Fibroblast of lung (primary cell): ENCODE results near the gene TYW3. TPM values are rescaled to one million over a fixed set of nuclear protein-coding genes. Genes with fewer than 3 reads are reported as not detected.

ENCODE experiments used
- DNase-seq, 2 donors: peaks; one replicate each; pipeline versions ENCODE4 v3.0.0 to v3.0.0-alpha.2; 2010; ENCODE audit warnings: low read depth in 2 of 2
- H2AFZ ChIP-seq: 2 replicates; pipeline ENCODE4 v1.5.1; 2012; ENCODE audit warnings: low read length, control low read depth, inconsistent platforms
- H3K27ac ChIP-seq: 2 replicates; pipeline ENCODE4 v1.5.1; 2011; ENCODE audit warnings: low read length, control low read depth; ENCODE audit not compliant: insufficient read depth
- H3K27me3 ChIP-seq: 2 replicates; pipeline ENCODE4 v1.5.1; 2011; ENCODE audit warnings: mild to moderate bottlenecking, low read length; ENCODE audit not compliant: control insufficient read depth, insufficient read depth
- H3K36me3 ChIP-seq: 2 replicates; pipeline ENCODE4 v1.5.1; 2011; ENCODE audit warnings: low read length; ENCODE audit not compliant: control insufficient read depth, insufficient read depth
- H3K4me1 ChIP-seq: 2 replicates; pipeline ENCODE4 v1.5.1; 2011; ENCODE audit warnings: low read length; ENCODE audit not compliant: control insufficient read depth, insufficient read depth; ENCODE audit errors: extremely low read depth
- H3K4me2 ChIP-seq: 2 replicates; pipeline ENCODE4 v1.5.1; 2011; ENCODE audit warnings: low read length, control low read depth; ENCODE audit not compliant: insufficient read depth; ENCODE audit errors: extremely low read depth
- H3K4me3 ChIP-seq, 4 experiments: fragments of 200-600 bp in 1 of 4; sonication (generic) in 1 of 4; replicated peaks in 1 of 4; 2 replicates each; pipeline ENCODE4 v1.5.1; 2011 to 2016; ENCODE audit warnings: low read length in 4 of 4, low read depth in 3 of 4, mild to moderate bottlenecking in 3 of 4, control low read depth in 2 of 4, inconsistent platforms in 1 of 4, mixed read lengths in 1 of 4; ENCODE audit not compliant: insufficient read depth in 1 of 4; ENCODE audit errors: control extremely low read depth in 1 of 4
- H3K79me2 ChIP-seq: 2 replicates; pipeline ENCODE4 v1.5.1; 2012; ENCODE audit warnings: mild to moderate bottlenecking, low read length, inconsistent platforms; ENCODE audit not compliant: control insufficient read depth, insufficient read depth
- H3K9ac ChIP-seq: 2 replicates; pipeline ENCODE4 v1.5.1; 2011; ENCODE audit warnings: mild to moderate bottlenecking, low read length, control low read depth; ENCODE audit not compliant: insufficient read depth
- H3K9me3 ChIP-seq: 2 replicates; pipeline ENCODE4 v1.5.1; 2012; ENCODE audit warnings: low read depth, low read length; ENCODE audit not compliant: control insufficient read depth, insufficient read depth
- H4K20me1 ChIP-seq: 2 replicates; pipeline ENCODE4 v1.5.1; 2011; ENCODE audit warnings: low read length; ENCODE audit not compliant: control insufficient read depth, insufficient read depth; ENCODE audit errors: extremely low read depth
- EZH2 ChIP-seq: IDR thresholded peaks from 2 replicates; pipeline ENCODE4 v1.5.1; 2012; ENCODE audit warnings: low read length, control low read depth, mild to moderate bottlenecking; ENCODE audit errors: missing control alignments
- polyA plus RNA-seq, 2 donors: library from polyadenylated mRNA; depleted of rRNA in 1 of 2; stranded (reverse) in 1 of 2; unstranded in 1 of 2; fragments of >200 nt; gene quantifications; 2 replicates each; pipeline ENCODE4 v1.2.1, GENCODE V29; 2011 to 2012; ENCODE audit warnings: missing spikeins in 1 of 2
- total RNA-seq: library from RNA; depleted of rRNA; stranded (reverse); fragments of >200 nt; gene quantifications from 2 replicates; pipeline ENCODE4 v1.2.1, GENCODE V29; 2014
- TF ChIP-seq, protein P1 (sequence below), 2 donors: IDR thresholded peaks in 1 of 2; conservative IDR thresholded peaks in 1 of 2; 1 replicate in 1 of 2; 2 replicates in 1 of 2; pipeline ENCODE4 v1.5.1; 2011 to 2012; ENCODE audit warnings: low read length in 2 of 2, control low read depth in 1 of 2, inconsistent platforms in 1 of 2, low read depth in 1 of 2, mild to moderate bottlenecking in 1 of 2

TYW3 gene
- total and polyA plus RNA-seq, 2 donors (not counting 1 experiment from before 2014, with no cell fraction given), result 16.8 to 23.7 TPM

GRCh38 chr1:74780594-74780993, 47.6 kb downstream of the TYW3 start:
- Histone ChIP-seq H2AFZ (no peak overlapping the region), H4K20me1 (no peaks in the 10 kb centered on the region), H3K27me3 (peaks cover 2% of the 10 kb centered on the region), H3K9me3 (no peaks in the 10 kb centered on the region), H3K9ac (no peak overlapping the region), H3K4me3 (no peak overlapping the region), H3K79me2 (no peaks in the 10 kb centered on the region), H3K36me3 (no peaks in the 10 kb centered on the region), H3K4me1 (no peaks in the 10 kb centered on the region), H3K4me2 (no peak overlapping the region), H3K27ac (no peak overlapping the region)
- peak in 1 of 2 donors; percentile 4 for DNase-seq
- TF ChIP-seq, protein P1, sequence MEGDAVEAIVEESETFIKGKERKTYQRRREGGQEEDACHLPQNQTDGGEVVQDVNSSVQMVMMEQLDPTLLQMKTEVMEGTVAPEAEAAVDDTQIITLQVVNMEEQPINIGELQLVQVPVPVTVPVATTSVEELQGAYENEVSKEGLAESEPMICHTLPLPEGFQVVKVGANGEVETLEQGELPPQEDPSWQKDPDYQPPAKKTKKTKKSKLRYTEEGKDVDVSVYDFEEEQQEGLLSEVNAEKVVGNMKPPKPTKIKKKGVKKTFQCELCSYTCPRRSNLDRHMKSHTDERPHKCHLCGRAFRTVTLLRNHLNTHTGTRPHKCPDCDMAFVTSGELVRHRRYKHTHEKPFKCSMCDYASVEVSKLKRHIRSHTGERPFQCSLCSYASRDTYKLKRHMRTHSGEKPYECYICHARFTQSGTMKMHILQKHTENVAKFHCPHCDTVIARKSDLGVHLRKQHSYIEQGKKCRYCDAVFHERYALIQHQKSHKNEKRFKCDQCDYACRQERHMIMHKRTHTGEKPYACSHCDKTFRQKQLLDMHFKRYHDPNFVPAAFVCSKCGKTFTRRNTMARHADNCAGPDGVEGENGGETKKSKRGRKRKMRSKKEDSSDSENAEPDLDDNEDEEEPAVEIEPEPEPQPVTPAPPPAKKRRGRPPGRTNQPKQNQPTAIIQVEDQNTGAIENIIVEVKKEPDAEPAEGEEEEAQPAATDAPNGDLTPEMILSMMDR (conservative IDR thresholded peaks at IDR 0.05 in 1 of 2, IDR thresholded peaks at IDR 0.05 in 1 of 2; ENCODE audit: low read depth in 1 of 2, low read length in 2 of 2), result no peak
- no peak for TF ChIP-seq EZH2

DNA sequence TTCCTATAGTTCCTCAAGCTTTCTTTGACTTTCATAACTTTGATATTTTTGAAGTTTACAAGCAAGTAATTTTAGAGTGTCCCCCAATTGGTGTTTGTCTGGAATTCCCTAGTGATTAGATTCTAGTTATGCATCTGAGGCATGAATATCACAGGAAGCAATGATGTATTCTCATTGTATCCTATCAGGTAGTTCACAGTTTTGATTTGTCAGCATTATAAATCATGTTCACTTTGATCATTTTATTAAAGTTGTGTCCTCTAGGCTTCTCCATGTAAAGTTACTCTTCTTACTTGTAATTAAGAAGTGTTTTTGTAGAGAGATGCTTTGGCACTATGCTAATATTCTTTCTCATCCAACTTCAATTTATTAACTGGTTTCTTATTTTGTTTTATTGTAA, 53.0 kb downstream of the TYW3 start:
- Histone ChIP-seq H3K9me3 (no peaks in the 10 kb centered on the region), H3K9ac (no peak overlapping the region), H3K4me1 (no peaks in the 10 kb centered on the region), H4K20me1 (no peaks in the 10 kb centered on the region), H2AFZ (no peak overlapping the region), H3K27me3 (peaks cover 2% of the 10 kb centered on the region), H3K36me3 (no peaks in the 10 kb centered on the region), H3K79me2 (no peaks in the 10 kb centered on the region), H3K4me2 (no peak overlapping the region), H3K4me3 (no peak overlapping the region), H3K27ac (no peak overlapping the region)
- no peak for TF ChIP-seq EZH2
- TF ChIP-seq, protein P1 (conservative IDR thresholded peaks at IDR 0.05 in 1 of 2, IDR thresholded peaks at IDR 0.05 in 1 of 2; ENCODE audit: low read depth in 1 of 2, low read length in 2 of 2), result no peak
- no peak for DNase-seq

DNA sequence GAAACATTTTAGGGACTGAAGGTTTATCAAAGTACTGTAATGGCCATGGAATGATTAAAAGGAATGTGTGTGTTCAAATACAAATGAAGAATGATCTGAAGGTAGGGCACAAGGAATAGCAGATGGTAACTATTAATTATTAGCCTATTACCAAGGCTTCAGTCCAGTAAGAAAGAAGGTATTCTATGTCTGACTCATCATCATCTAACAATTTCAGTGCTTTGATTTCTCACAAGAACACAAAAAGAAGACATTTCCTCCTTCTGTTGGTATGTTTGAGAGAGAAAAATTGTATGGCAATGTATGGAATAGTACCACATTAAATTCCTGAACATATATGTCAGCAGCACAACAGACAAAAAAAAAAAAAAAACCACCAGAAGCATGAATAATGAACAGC, 57.5 kb downstream of the TYW3 start:
- no peaks in the 10 kb centered on the region for H4K20me1 ChIP-seq
- TF ChIP-seq, protein P1 (conservative IDR thresholded peaks at IDR 0.05 in 1 of 2, IDR thresholded peaks at IDR 0.05 in 1 of 2; ENCODE audit: low read depth in 1 of 2, low read length in 2 of 2), result no peak
- no peak for TF ChIP-seq EZH2
- H3K9me3 ChIP-seq, result no peaks in the 10 kb centered on the region
- no peak overlapping the region for H3K4me2 ChIP-seq
- no peaks in the 10 kb centered on the region for H3K27me3 ChIP-seq
- DNase-seq, result peak in 1 of 2 donors; percentile 7
- no peaks in the 10 kb centered on the region for H3K4me1 ChIP-seq
- H3K9ac ChIP-seq, result no peak overlapping the region
- no peaks in the 10 kb centered on the region for H3K79me2 ChIP-seq
- H3K36me3 ChIP-seq, result no peaks in the 10 kb centered on the region
- no peak overlapping the region for H3K4me3 ChIP-seq
- H2AFZ ChIP-seq, result no peak overlapping the region
- H3K27ac ChIP-seq, result no peak overlapping the region
